Fibroblast of lung (primary cell): Measurements from ENCODE around the gene ANKRD28. TPM values are rescaled to one million over a fixed set of nuclear protein-coding genes. Genes with fewer than 3 reads are reported as not detected.

Experiments used
- DNase-seq, 2 donors: peaks; one replicate each; pipeline versions ENCODE4 v3.0.0 to v3.0.0-alpha.2; 2010; ENCODE audit warnings: low read depth in 2 of 2
- H2AFZ ChIP-seq: 2 replicates; pipeline ENCODE4 v1.5.1; 2012; ENCODE audit warnings: low read length, control low read depth, inconsistent platforms
- H3K27ac ChIP-seq: 2 replicates; pipeline ENCODE4 v1.5.1; 2011; ENCODE audit warnings: low read length, control low read depth; ENCODE audit not compliant: insufficient read depth
- H3K27me3 ChIP-seq: 2 replicates; pipeline ENCODE4 v1.5.1; 2011; ENCODE audit warnings: mild to moderate bottlenecking, low read length; ENCODE audit not compliant: control insufficient read depth, insufficient read depth
- H3K36me3 ChIP-seq: 2 replicates; pipeline ENCODE4 v1.5.1; 2011; ENCODE audit warnings: low read length; ENCODE audit not compliant: control insufficient read depth, insufficient read depth
- H3K4me1 ChIP-seq: 2 replicates; pipeline ENCODE4 v1.5.1; 2011; ENCODE audit warnings: low read length; ENCODE audit not compliant: control insufficient read depth, insufficient read depth; ENCODE audit errors: extremely low read depth
- H3K4me2 ChIP-seq: 2 replicates; pipeline ENCODE4 v1.5.1; 2011; ENCODE audit warnings: low read length, control low read depth; ENCODE audit not compliant: insufficient read depth; ENCODE audit errors: extremely low read depth
- H3K4me3 ChIP-seq, 4 experiments: fragments of 200-600 bp in 1 of 4; sonication (generic) in 1 of 4; replicated peaks in 1 of 4; 2 replicates each; pipeline ENCODE4 v1.5.1; 2011 to 2016; ENCODE audit warnings: low read length in 4 of 4, low read depth in 3 of 4, mild to moderate bottlenecking in 3 of 4, control low read depth in 2 of 4, inconsistent platforms in 1 of 4, mixed read lengths in 1 of 4; ENCODE audit not compliant: insufficient read depth in 1 of 4; ENCODE audit errors: control extremely low read depth in 1 of 4
- H3K79me2 ChIP-seq: 2 replicates; pipeline ENCODE4 v1.5.1; 2012; ENCODE audit warnings: mild to moderate bottlenecking, low read length, inconsistent platforms; ENCODE audit not compliant: control insufficient read depth, insufficient read depth
- H3K9ac ChIP-seq: 2 replicates; pipeline ENCODE4 v1.5.1; 2011; ENCODE audit warnings: mild to moderate bottlenecking, low read length, control low read depth; ENCODE audit not compliant: insufficient read depth
- H3K9me3 ChIP-seq: 2 replicates; pipeline ENCODE4 v1.5.1; 2012; ENCODE audit warnings: low read depth, low read length; ENCODE audit not compliant: control insufficient read depth, insufficient read depth
- H4K20me1 ChIP-seq: 2 replicates; pipeline ENCODE4 v1.5.1; 2011; ENCODE audit warnings: low read length; ENCODE audit not compliant: control insufficient read depth, insufficient read depth; ENCODE audit errors: extremely low read depth
- CTCF ChIP-seq, 2 donors: IDR thresholded peaks in 1 of 2; conservative IDR thresholded peaks in 1 of 2; 1 replicate in 1 of 2; 2 replicates in 1 of 2; pipeline ENCODE4 v1.5.1; 2011 to 2012; ENCODE audit warnings: low read length in 2 of 2, control low read depth in 1 of 2, inconsistent platforms in 1 of 2, low read depth in 1 of 2, mild to moderate bottlenecking in 1 of 2
- EZH2 ChIP-seq: IDR thresholded peaks from 2 replicates; pipeline ENCODE4 v1.5.1; 2012; ENCODE audit warnings: low read length, control low read depth, mild to moderate bottlenecking; ENCODE audit errors: missing control alignments
- polyA minus RNA-seq: library from RNA; depleted of rRNA, polyadenylated mRNA; stranded (reverse); fragments of >200 nt; gene quantifications from 2 replicates; pipeline ENCODE4 v1.2.3, GENCODE V29; 2011; ENCODE audit warnings: low replicate concordance
- polyA plus RNA-seq, 2 donors: library from polyadenylated mRNA; depleted of rRNA in 1 of 2; stranded (reverse) in 1 of 2; unstranded in 1 of 2; fragments of >200 nt; gene quantifications; 2 replicates each; pipeline ENCODE4 v1.2.1, GENCODE V29; 2011 to 2012; ENCODE audit warnings: missing spikeins in 1 of 2
- total RNA-seq: library from RNA; depleted of rRNA; stranded (reverse); fragments of >200 nt; gene quantifications from 2 replicates; pipeline ENCODE4 v1.2.1, GENCODE V29; 2014

The ANKRD28 gene
- total RNA-seq = 109 and 222 TPM in 2 replicates
- 62.1 and 82.3 TPM in 2 replicates for polyA plus RNA-seq
- polyA plus RNA-seq (2012) = 39.0 and 50.1 TPM in 2 replicates
- polyA minus RNA-seq = 43.2 and 64.6 TPM in 2 replicates

GRCh38 chr3:15797642-15798303 lies at the start of gene ANKRD28:
ANKRD28 (minus strand) TSS chr3:15797979; CDS start chr3:15796521, 1,458 bp downstream.
- Histone ChIP-seq H2AFZ (no peak within 1 kb of the TSS), H3K27ac (peak within 1 kb of the TSS; percentile 96), H3K4me1 (peaks cover 2% of the 10 kb centered on the region), H4K20me1 (no peaks in the 10 kb centered on the region), H3K36me3 (no peaks in the 10 kb centered on the region), H3K79me2 (peaks cover 49% of the 10 kb centered on the region), H3K4me2 (peak within 1 kb of the TSS; percentile 87), H3K4me3 (peak within 1 kb of the TSS; percentile 60 to 99 (median 80)), H3K9ac (peak within 1 kb of the TSS; percentile 81), H3K27me3 (no peaks in the 10 kb centered on the region), H3K9me3 (no peaks in the 10 kb centered on the region)
- DNase-seq = peak; percentile 98 to 99
- TF ChIP-seq EZH2 (no peak), CTCF (conservative IDR thresholded peaks at IDR 0.05 in 1 of 2, IDR thresholded peaks at IDR 0.05 in 1 of 2; ENCODE audit: low read depth in 1 of 2, low read length in 2 of 2) (peak in 1 of 2 donors; percentile 44)

- no peak for DNase-seq
- Histone ChIP-seq H4K20me1 (no peaks in the 10 kb centered on the region), H3K27me3 (no peaks in the 10 kb centered on the region), H3K4me3 (no peak overlapping the region), H3K9ac (no peak overlapping the region), H3K27ac (no peak overlapping the region), H3K36me3 (no peaks in the 10 kb centered on the region), H3K9me3 (no peaks in the 10 kb centered on the region), H3K4me1 (no peaks in the 10 kb centered on the region), H3K79me2 (peaks cover 2% of the 10 kb centered on the region), H2AFZ (no peak overlapping the region), H3K4me2 (no peak overlapping the region)
- TF ChIP-seq EZH2 (no peak), CTCF (conservative IDR thresholded peaks at IDR 0.05 in 1 of 2, IDR thresholded peaks at IDR 0.05 in 1 of 2; ENCODE audit: low read depth in 1 of 2, low read length in 2 of 2) (no peak)
Observed at GRCh38 chr3:15847239-15847638, 49.5 kb upstream of the ANKRD28 start.

GRCh38 chr3:15846606-15847005 lies 48.8 kb upstream of the ANKRD28 start:
- H3K4me3 ChIP-seq = no peak overlapping the region
- DNase-seq = no peak
- H3K4me2 ChIP-seq = no peak overlapping the region
- H3K9me3 ChIP-seq = no peaks in the 10 kb centered on the region
- H2AFZ ChIP-seq = no peak overlapping the region
- no peaks in the 10 kb centered on the region for H4K20me1 ChIP-seq
- H3K36me3 ChIP-seq = no peaks in the 10 kb centered on the region
- H3K27me3 ChIP-seq = no peaks in the 10 kb centered on the region
- H3K27ac ChIP-seq = no peak overlapping the region
- TF ChIP-seq EZH2 = no peak
- TF ChIP-seq CTCF (conservative IDR thresholded peaks at IDR 0.05 in 1 of 2, IDR thresholded peaks at IDR 0.05 in 1 of 2; ENCODE audit: low read depth in 1 of 2, low read length in 2 of 2) = no peak
- H3K79me2 ChIP-seq = peaks cover 2% of the 10 kb centered on the region
- H3K4me1 ChIP-seq = no peaks in the 10 kb centered on the region
- H3K9ac ChIP-seq = no peak overlapping the region
